Neural cell (in vitro differentiated cells): Measurements from ENCODE around the gene UPK3BL2. TPM values are rescaled to one million over a fixed set of nuclear protein-coding genes. Genes with fewer than 3 reads are reported as not detected.
"Not testable (repeated sequence)": the region's sequence is repeated elsewhere in the genome, so short reads cannot be mapped to it uniquely, and the experiment has no call there.

Experiments used
- H2AFZ ChIP-seq: fragments of 200-600, 300-800 bp; sonication (generic), shearing (Covaris generic); 2 replicates; pipeline ENCODE4 v1.6.0; 2014; ENCODE audit warnings: low read depth, mild to moderate bottlenecking, antibody characterized with exemption, low read length, moderate library complexity
- H3F3A ChIP-seq: fragments of 200-600 bp; shearing (Covaris generic); 2 replicates; pipeline ENCODE4 v1.6.1; 2016; ENCODE audit warnings: mild to moderate bottlenecking, moderate library complexity, mixed read lengths, antibody characterized with exemption, low read length; ENCODE audit not compliant: insufficient read depth, poor library complexity, severe bottlenecking
- H3K27ac ChIP-seq: fragments of 200-600, 300-800 bp; sonication (generic), shearing (Covaris generic); 2 replicates; pipeline ENCODE4 v1.5.1; 2014; ENCODE audit warnings: mild to moderate bottlenecking, low read length, moderate library complexity
- H3K27me3 ChIP-seq: fragments of 300-800, 200-600 bp; sonication (generic), shearing (Covaris generic); 2 replicates; pipeline ENCODE4 v1.6.0; 2014; ENCODE audit warnings: mild to moderate bottlenecking, low read depth, low read length, moderate library complexity; ENCODE audit not compliant: insufficient read depth
- H3K36me3 ChIP-seq: fragments of 300-800, 200-600 bp; sonication (generic), shearing (Covaris generic); 2 replicates; pipeline ENCODE4 v1.5.1; 2014; ENCODE audit warnings: mild to moderate bottlenecking, antibody characterized with exemption, low read length, moderate library complexity; ENCODE audit not compliant: insufficient read depth
- H3K4me2 ChIP-seq: fragments of 300-800, 200-600 bp; sonication (generic), shearing (Covaris generic); 2 replicates; pipeline ENCODE4 v1.6.0; 2014; ENCODE audit warnings: mild to moderate bottlenecking, low read length
- H3K4me3 ChIP-seq: fragments of 300-800, 200-600 bp; sonication (generic), shearing (Covaris generic); 2 replicates; pipeline ENCODE4 v1.5.1; 2014; ENCODE audit warnings: mild to moderate bottlenecking, low read length, moderate library complexity
- H3K79me2 ChIP-seq: fragments of 200-600 bp; shearing (Covaris generic); replicated peaks from 2 replicates; pipeline ENCODE4 v1.6.0; 2014; ENCODE audit warnings: mild to moderate bottlenecking, low read length, moderate library complexity; ENCODE audit not compliant: insufficient read depth
- H3K9ac ChIP-seq: fragments of 300-800, 200-600 bp; sonication (generic), shearing (Covaris generic); 2 replicates; pipeline ENCODE4 v1.6.1; 2016; ENCODE audit warnings: mild to moderate bottlenecking, low read length, mixed read lengths
- H3K9me2 ChIP-seq: fragments of 200-600 bp; shearing (Covaris generic); 2 replicates; pipeline ENCODE4 v1.6.1; 2016; ENCODE audit warnings: mild to moderate bottlenecking, low read length, mixed read lengths; ENCODE audit not compliant: insufficient read depth
- H3K9me3 ChIP-seq: fragments of 200-600, 300-800 bp; sonication (generic), shearing (Covaris generic); 2 replicates; pipeline ENCODE4 v1.6.1; 2016; ENCODE audit warnings: mild to moderate bottlenecking, mixed run types, low read length, moderate library complexity, mixed read lengths
- H4K20me1 ChIP-seq: fragments of 200-600 bp; shearing (Covaris generic); 2 replicates; pipeline ENCODE4 v1.6.1; 2016; ENCODE audit warnings: mild to moderate bottlenecking, mixed run types; ENCODE audit not compliant: insufficient read depth
- polyA plus RNA-seq: library from polyadenylated mRNA; depleted of rRNA; stranded (reverse); fragments of >200 nt; gene quantifications from 2 replicates; pipeline ENCODE4 v1.2.3, GENCODE V29; 2014

UPK3BL2 gene
- polyA plus RNA-seq, 1 donor from 2014 or later: 9.0 TPM

- H3K79me2 ChIP-seq, H3K4me2 ChIP-seq, H2AFZ ChIP-seq, H3K27ac ChIP-seq, H3F3A ChIP-seq, H3K9me2 ChIP-seq, H3K27me3 ChIP-seq, H3K36me3 ChIP-seq, H3K9ac ChIP-seq, H3K4me3 ChIP-seq, H4K20me1 ChIP-seq, H3K9me3 ChIP-seq: not testable (repeated sequence)
Observed at GRCh38 chr7:102544372-102544771, 876 bp upstream of the UPK3BL2 start.

GRCh38 chr7:102542771-102543170 lies 725 bp downstream of the UPK3BL2 start:
- H3K9me2 ChIP-seq, H3K9me3 ChIP-seq, H3K4me3 ChIP-seq, H3K9ac ChIP-seq, H3K79me2 ChIP-seq, H3K27ac ChIP-seq, H2AFZ ChIP-seq, H3K36me3 ChIP-seq, H3F3A ChIP-seq, H3K4me2 ChIP-seq, H3K27me3 ChIP-seq, H4K20me1 ChIP-seq: not testable (repeated sequence)

GRCh38 chr7:102542083-102542482 lies 1.4 kb downstream of the UPK3BL2 start:
- not testable (repeated sequence) for H3K9me2 ChIP-seq, H3K36me3 ChIP-seq, H3K27ac ChIP-seq, H4K20me1 ChIP-seq, H3K4me3 ChIP-seq, H3K79me2 ChIP-seq, H3K4me2 ChIP-seq, H3K27me3 ChIP-seq, H2AFZ ChIP-seq, H3K9ac ChIP-seq, H3K9me3 ChIP-seq, H3F3A ChIP-seq

- H3K9me3 ChIP-seq, H3K27ac ChIP-seq, H3K9me2 ChIP-seq, H2AFZ ChIP-seq, H3K27me3 ChIP-seq, H4K20me1 ChIP-seq, H3K79me2 ChIP-seq, H3F3A ChIP-seq, H3K4me2 ChIP-seq, H3K4me3 ChIP-seq, H3K36me3 ChIP-seq, H3K9ac ChIP-seq: not testable (repeated sequence)
Observed at GRCh38 chr7:102540604-102541003, 2.9 kb downstream of the UPK3BL2 start.

GRCh38 chr7:102535062-102535615 lies 8.4 kb downstream of the UPK3BL2 start:
- not testable (repeated sequence) for H3K4me3 ChIP-seq, H3K4me2 ChIP-seq, H3K36me3 ChIP-seq, H3K79me2 ChIP-seq, H3F3A ChIP-seq, H3K27me3 ChIP-seq, H4K20me1 ChIP-seq, H3K9ac ChIP-seq, H3K27ac ChIP-seq, H3K9me2 ChIP-seq, H2AFZ ChIP-seq, H3K9me3 ChIP-seq

GRCh38 chr7:102532127-102532526 lies 11.4 kb downstream of the UPK3BL2 start:
- H3K36me3 ChIP-seq, H3K79me2 ChIP-seq, H3K27ac ChIP-seq, H2AFZ ChIP-seq, H3K4me2 ChIP-seq, H3K9ac ChIP-seq, H4K20me1 ChIP-seq, H3K9me2 ChIP-seq, H3K9me3 ChIP-seq, H3K27me3 ChIP-seq, H3K4me3 ChIP-seq, H3F3A ChIP-seq: not testable (repeated sequence)

GRCh38 chr7:102531583-102531982 lies 11.9 kb downstream of the UPK3BL2 start:
- not testable (repeated sequence) for H3K4me3 ChIP-seq, H3K4me2 ChIP-seq, H3K36me3 ChIP-seq, H3K9me2 ChIP-seq, H3K27me3 ChIP-seq, H2AFZ ChIP-seq, H3K9me3 ChIP-seq, H3K27ac ChIP-seq, H3K9ac ChIP-seq, H4K20me1 ChIP-seq, H3F3A ChIP-seq, H3K79me2 ChIP-seq

GRCh38 chr7:102527822-102528793 lies 15.4 kb downstream of the UPK3BL2 start:
- not testable (repeated sequence) for H4K20me1 ChIP-seq, H3F3A ChIP-seq, H3K79me2 ChIP-seq, H3K9me2 ChIP-seq, H3K4me2 ChIP-seq, H3K27me3 ChIP-seq, H3K36me3 ChIP-seq, H3K9ac ChIP-seq, H3K4me3 ChIP-seq, H2AFZ ChIP-seq, H3K9me3 ChIP-seq, H3K27ac ChIP-seq
